ENCODE data around the gene SKAP1.

SKAP1 gene

GRCh38 chr17:48123776-48124388 lies 306.1 kb downstream of the SKAP1 start:
- Histone ChIP-seq H3K9me3 (ENCODE audit: insufficient read depth, low read length) (no peaks in the 10 kb centered on the region), H4K20me1 (ENCODE audit: low read depth, low read length) (no peaks in the 10 kb centered on the region), H3K9me2 (replicated peaks; ENCODE audit: insufficient read depth, low read length) (no peaks in the 10 kb centered on the region), H2AFZ (ENCODE audit: low read depth, low read length, severe bottlenecking) (no peak overlapping the region), H3K4me2 (ENCODE audit: low read depth, low read length, poor library complexity, severe bottlenecking) (no peak overlapping the region), H3K27ac (ENCODE audit: low read depth, low read length) (no peak overlapping the region), H3K79me2 (ENCODE audit: insufficient read depth, low read length) (no peaks in the 10 kb centered on the region), H3K9ac (ENCODE audit: low read length) (no peak overlapping the region), H3F3A (ENCODE audit: insufficient read depth) (no peaks in the 10 kb centered on the region), H3K4me3 (ENCODE audit: insufficient read depth, low read length, poor library complexity, severe bottlenecking) (no peak overlapping the region), H3K36me3 (ENCODE audit: low read length) (no peaks in the 10 kb centered on the region), H3K27me3 (ENCODE audit: low read length) (no peaks in the 10 kb centered on the region)
- no peak for TF ChIP-seq CTCF (IDR thresholded peaks at IDR 0.05; ENCODE audit: insufficient read depth, low read length, poor library complexity, severe bottlenecking)
- no peak for TF ChIP-seq EZH2phosphoT487 (conservative IDR thresholded peaks at IDR 0.05; ENCODE audit: low read length)

GRCh38 chr17:48123111-48123510 lies 306.9 kb downstream of the SKAP1 start:
- Histone ChIP-seq H3K27ac (ENCODE audit: low read depth, low read length) (no peak overlapping the region), H3K27me3 (ENCODE audit: low read length) (no peaks in the 10 kb centered on the region), H3K9me3 (ENCODE audit: insufficient read depth, low read length) (no peaks in the 10 kb centered on the region), H3K9me2 (replicated peaks; ENCODE audit: insufficient read depth, low read length) (no peaks in the 10 kb centered on the region), H3K9ac (ENCODE audit: low read length) (no peak overlapping the region), H3K4me3 (ENCODE audit: insufficient read depth, low read length, poor library complexity, severe bottlenecking) (no peak overlapping the region), H3K36me3 (ENCODE audit: low read length) (no peaks in the 10 kb centered on the region), H3F3A (ENCODE audit: insufficient read depth) (no peaks in the 10 kb centered on the region), H3K4me2 (ENCODE audit: low read depth, low read length, poor library complexity, severe bottlenecking) (no peak overlapping the region), H3K79me2 (ENCODE audit: insufficient read depth, low read length) (no peaks in the 10 kb centered on the region), H4K20me1 (ENCODE audit: low read depth, low read length) (no peaks in the 10 kb centered on the region), H2AFZ (ENCODE audit: low read depth, low read length, severe bottlenecking) (no peak overlapping the region)
- TF ChIP-seq EZH2phosphoT487 (conservative IDR thresholded peaks at IDR 0.05; ENCODE audit: low read length) (no peak), CTCF (IDR thresholded peaks at IDR 0.05; ENCODE audit: insufficient read depth, low read length, poor library complexity, severe bottlenecking) (no peak)

- H3K9me2 ChIP-seq (replicated peaks; ENCODE audit: insufficient read depth, low read length), result no peaks in the 10 kb centered on the region
- H3K79me2 ChIP-seq (ENCODE audit: insufficient read depth, low read length), result no peaks in the 10 kb centered on the region
- H3K27ac ChIP-seq (ENCODE audit: low read depth, low read length), result no peak overlapping the region
- TF ChIP-seq CTCF (IDR thresholded peaks at IDR 0.05; ENCODE audit: insufficient read depth, low read length, poor library complexity, severe bottlenecking) (no peak), EZH2phosphoT487 (conservative IDR thresholded peaks at IDR 0.05; ENCODE audit: low read length) (no peak)
- H3F3A ChIP-seq (ENCODE audit: insufficient read depth), result no peaks in the 10 kb centered on the region
- no peak overlapping the region for H3K9ac ChIP-seq (ENCODE audit: low read length)
- no peak overlapping the region for H2AFZ ChIP-seq (ENCODE audit: low read depth, low read length, severe bottlenecking)
- H3K4me3 ChIP-seq (ENCODE audit: insufficient read depth, low read length, poor library complexity, severe bottlenecking), result no peak overlapping the region
- H3K4me2 ChIP-seq (ENCODE audit: low read depth, low read length, poor library complexity, severe bottlenecking), result no peak overlapping the region
- H3K36me3 ChIP-seq (ENCODE audit: low read length), result no peaks in the 10 kb centered on the region
- H3K27me3 ChIP-seq (ENCODE audit: low read length), result no peaks in the 10 kb centered on the region
- H3K9me3 ChIP-seq (ENCODE audit: insufficient read depth, low read length), result no peaks in the 10 kb centered on the region
- H4K20me1 ChIP-seq (ENCODE audit: low read depth, low read length), result no peaks in the 10 kb centered on the region
Measured at GRCh38 chr17:48122665-48123045, 307.4 kb downstream of the SKAP1 start.

Data from SU-DHL-6 (cell line).